Measurements from ENCODE around the gene AK3. TPM values are rescaled to one million over a fixed set of nuclear protein-coding genes. Genes with fewer than 3 reads are reported as not detected.
"Not testable (repeated sequence)": the region's sequence is repeated elsewhere in the genome, so short reads cannot be mapped to it uniquely, and the experiment has no call there.

Gene AK3
- total RNA-seq, result 10 to 100 TPM; 32.6 to 41.0 TPM

DNA sequence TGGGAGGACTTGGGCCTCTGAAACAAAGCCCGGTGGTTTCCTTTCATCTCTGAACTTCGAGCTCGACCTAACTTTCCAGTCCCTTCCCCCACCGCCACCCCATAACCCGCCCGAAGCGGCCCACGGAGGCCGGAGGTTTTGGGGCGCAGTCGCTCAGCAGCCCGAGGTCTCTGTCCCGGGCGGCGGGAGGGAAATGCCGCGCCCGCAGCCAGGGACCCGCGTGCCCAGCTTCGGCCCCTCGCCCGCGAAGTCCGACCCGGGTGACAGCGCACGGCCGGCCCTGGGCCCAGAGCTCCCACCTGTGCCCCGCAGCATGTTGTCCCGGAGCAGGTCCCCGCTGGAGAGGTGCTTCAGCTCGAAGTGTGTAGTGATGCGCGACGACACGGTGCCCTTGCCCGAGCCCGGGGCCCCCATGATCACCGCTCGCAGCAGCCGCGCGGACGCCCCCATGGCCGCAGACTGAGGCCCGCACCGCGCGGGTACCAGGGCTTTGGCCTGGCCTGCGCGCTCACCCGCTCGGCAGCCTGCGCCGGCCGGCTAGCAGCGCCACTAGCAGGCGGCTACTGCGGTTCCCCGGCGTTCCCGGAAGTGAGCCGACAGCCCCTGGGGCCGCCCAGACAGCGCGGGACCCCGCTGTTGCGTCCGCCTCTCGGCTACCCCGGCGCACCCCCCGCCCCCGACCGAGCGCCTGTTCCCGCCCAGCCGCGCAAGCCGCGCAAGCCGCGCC is at the start of gene AK3:
TSS of gene AK3 (minus strand) at position 565 of the 727 bp plus-strand sequence. CDS start at position 450, 115 bp downstream.
- intact Hi-C loops (cut with DNase I, micrococcal nuclease), result loop anchor here (1.0 to 10.0 kb wide), 8 partner anchors 52 to 696 kb away; partner anchors contain the start of genes CDC37L1 (in 2 of the 2), PLPP6 (in 2 of the 2), JAK2 (in 1 of the 2) and PLGRKT (in 1 of the 2)
- ATAC-seq, result peak; percentile 87
- Mint-ChIP-seq H3K4me1 (peaks cover 40% of the 10 kb centered on the region), H3K4me3 (peak within 1 kb of the TSS; percentile 88), H3K36me3 (ENCODE audit: low read depth) (peaks cover 6% of the 10 kb centered on the region), H3K27me3 (no peaks in the 10 kb centered on the region), H3K27ac (peak within 1 kb of the TSS; percentile 93), H3K9me3 (ENCODE audit: low read depth) (no peaks in the 10 kb centered on the region)
- ChIA-PET POLR2A (interaction anchor here (0.6 to 1.2 kb wide), 3 partner anchors 60 to 233 kb away, joined by 3 to 4 read pairs (median 3); partner anchors contain the start of gene CDC37L1), CTCF (interaction anchor here (0.6 to 2.1 kb wide), 9 partner anchors 18 to 718 kb away, joined by 3 to 8 read pairs (median 3); partner anchors contain the start of gene CDC37L1)
- peak; percentile 91 for DNase-seq

DNA sequence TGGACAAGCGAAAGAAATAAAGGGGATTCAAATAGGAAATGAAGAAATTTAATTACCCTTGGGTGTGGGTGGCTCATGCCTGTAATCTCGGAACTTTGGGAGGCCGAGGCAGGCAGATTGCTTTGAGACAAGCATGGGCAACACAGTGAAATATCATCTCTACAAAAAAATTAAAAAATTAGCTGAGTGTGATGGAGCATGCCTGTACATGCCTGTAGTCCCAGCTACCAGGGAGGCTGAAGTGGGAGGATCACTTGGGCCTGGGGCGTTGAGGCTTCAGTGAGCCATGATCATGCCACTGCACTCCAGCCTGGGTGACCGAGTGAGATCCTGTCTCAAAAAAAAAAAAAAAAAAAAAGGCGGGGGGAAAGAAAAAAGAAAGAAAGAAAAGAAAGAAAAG is 47.7 kb upstream of the AK3 start:
- H3K36me3 Mint-ChIP-seq (ENCODE audit: low read depth), result no peaks in the 10 kb centered on the region
- no peaks in the 10 kb centered on the region for H3K27me3 Mint-ChIP-seq
- ATAC-seq (no peak), DNase-seq (no peak)
- no peak overlapping the region for H3K4me3 Mint-ChIP-seq
- POLR2A ChIA-PET, result no interaction called here
- CTCF ChIA-PET, result interaction anchor here (0.6 to 1.1 kb wide), 3 partner anchors 26 to 812 kb away, joined by 3 read pairs; no protein-coding TSS in a partner anchor
- intact Hi-C loops (cut with DNase I, micrococcal nuclease), result no loop called here
- peaks cover 23% of the 10 kb centered on the region for H3K4me1 Mint-ChIP-seq
- no peak overlapping the region for H3K27ac Mint-ChIP-seq
- H3K9me3 Mint-ChIP-seq (ENCODE audit: low read depth), result no peaks in the 10 kb centered on the region

DNA sequence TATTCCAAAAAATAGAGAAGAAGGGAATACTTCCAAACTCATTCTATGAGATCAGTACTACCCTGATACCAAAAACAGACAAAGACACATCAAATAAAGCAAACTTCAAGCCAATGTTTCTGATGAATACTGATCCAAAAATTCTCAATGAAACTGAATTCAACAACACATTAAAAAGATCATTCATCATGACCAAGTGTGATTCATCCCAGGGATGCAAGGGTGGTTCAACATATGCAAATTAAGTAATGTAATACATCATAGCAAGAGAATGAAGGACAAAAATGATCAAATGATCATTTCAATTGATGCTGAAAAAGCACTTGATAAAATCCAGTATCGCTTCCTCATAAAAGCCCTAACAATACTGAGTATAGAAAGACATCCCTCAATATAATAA is 46.9 kb upstream of the AK3 start:
- ChIA-PET POLR2A (no interaction called here), CTCF (interaction anchor here (0.6 to 1.1 kb wide), 2 partner anchors 25 to 157 kb away, joined by 3 read pairs; no protein-coding TSS in a partner anchor)
- Mint-ChIP-seq H3K27me3 (peaks cover 3% of the 10 kb centered on the region), H3K4me1 (peaks cover 23% of the 10 kb centered on the region), H3K9me3 (ENCODE audit: low read depth) (no peaks in the 10 kb centered on the region), H3K4me3 (no peak overlapping the region), H3K36me3 (ENCODE audit: low read depth) (no peaks in the 10 kb centered on the region), H3K27ac (no peak overlapping the region)
- ATAC-seq, result no peak
- intact Hi-C loops (cut with DNase I, micrococcal nuclease), result no loop called here
- no peak for DNase-seq

- Mint-ChIP-seq H3K4me3 (no peak overlapping the region), H3K36me3 (ENCODE audit: low read depth) (no peaks in the 10 kb centered on the region), H3K4me1 (peaks cover 18% of the 10 kb centered on the region), H3K27ac (no peak overlapping the region), H3K9me3 (ENCODE audit: low read depth) (no peaks in the 10 kb centered on the region), H3K27me3 (peaks cover 3% of the 10 kb centered on the region)
- no peak for DNase-seq
- ChIA-PET CTCF (no interaction called here), POLR2A (no interaction called here)
- intact Hi-C loops (cut with DNase I, micrococcal nuclease), result no loop called here
- ATAC-seq, result no peak
Measured at GRCh38 chr9:4786599-4786998, 45.6 kb upstream of the AK3 start.

DNA sequence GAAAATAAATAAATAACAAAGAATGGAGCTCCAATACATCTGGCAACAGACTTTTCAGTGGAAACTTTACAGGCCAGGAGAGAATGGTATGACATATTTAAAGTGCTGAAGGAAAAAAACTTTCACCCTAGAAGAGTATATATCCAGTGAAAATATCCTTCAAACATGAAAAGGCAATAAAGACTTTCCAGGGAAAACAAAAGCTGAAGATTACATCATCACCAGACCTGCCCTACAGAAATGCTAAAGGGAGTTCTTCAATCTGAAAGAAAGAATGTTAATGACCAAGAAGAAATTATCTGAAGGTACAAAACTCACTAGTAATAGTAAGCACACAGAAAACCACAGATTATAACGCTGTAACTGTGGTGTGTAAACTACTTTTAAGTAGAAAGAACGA is 43.4 kb upstream of the AK3 start:
- intact Hi-C loops (cut with DNase I, micrococcal nuclease), result no loop called here
- Mint-ChIP-seq H3K27ac (no peak overlapping the region), H3K36me3 (ENCODE audit: low read depth) (no peaks in the 10 kb centered on the region), H3K4me1 (peaks cover 11% of the 10 kb centered on the region), H3K27me3 (peaks cover 3% of the 10 kb centered on the region), H3K4me3 (no peak overlapping the region), H3K9me3 (ENCODE audit: low read depth) (no peaks in the 10 kb centered on the region)
- ATAC-seq (no peak), DNase-seq (no peak)
- ChIA-PET CTCF (interaction anchor here (0.8 to 1.2 kb wide), 2 partner anchors 22 to 240 kb away, joined by 3 read pairs; no protein-coding TSS in a partner anchor), POLR2A (no interaction called here)

DNA sequence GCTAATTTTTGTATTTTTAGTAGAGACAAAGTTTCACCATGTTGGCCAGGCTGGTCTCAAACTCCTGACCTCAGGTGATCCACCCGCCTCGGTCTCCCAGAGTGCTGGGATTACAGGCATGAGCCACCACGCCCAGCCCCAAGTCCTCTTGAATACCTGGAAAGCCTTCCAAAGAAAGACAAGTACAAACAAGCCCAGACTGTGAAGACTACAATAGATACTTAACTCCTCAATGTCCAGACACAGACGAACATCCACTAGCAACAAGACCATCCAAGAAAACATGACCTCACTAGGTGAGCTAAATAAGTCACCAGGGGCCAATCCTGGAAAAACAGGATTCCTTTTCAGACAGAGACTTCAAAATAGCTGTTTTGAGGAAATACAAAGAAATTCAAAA is 42.2 kb upstream of the AK3 start:
- CTCF ChIA-PET, result interaction anchor here (0.6 kb wide), 1 partner anchor 72 kb away, joined by 3 read pairs; no protein-coding TSS in a partner anchor
- H3K9me3 Mint-ChIP-seq (ENCODE audit: low read depth); DNase-seq; H3K27ac Mint-ChIP-seq; intact Hi-C loops (cut with DNase I, micrococcal nuclease); H3K36me3 Mint-ChIP-seq (ENCODE audit: low read depth); ATAC-seq; H3K27me3 Mint-ChIP-seq; POLR2A ChIA-PET; H3K4me3 Mint-ChIP-seq: not testable (repeated sequence)
- peaks cover 11% of the 10 kb centered on the region for H3K4me1 Mint-ChIP-seq

DNA sequence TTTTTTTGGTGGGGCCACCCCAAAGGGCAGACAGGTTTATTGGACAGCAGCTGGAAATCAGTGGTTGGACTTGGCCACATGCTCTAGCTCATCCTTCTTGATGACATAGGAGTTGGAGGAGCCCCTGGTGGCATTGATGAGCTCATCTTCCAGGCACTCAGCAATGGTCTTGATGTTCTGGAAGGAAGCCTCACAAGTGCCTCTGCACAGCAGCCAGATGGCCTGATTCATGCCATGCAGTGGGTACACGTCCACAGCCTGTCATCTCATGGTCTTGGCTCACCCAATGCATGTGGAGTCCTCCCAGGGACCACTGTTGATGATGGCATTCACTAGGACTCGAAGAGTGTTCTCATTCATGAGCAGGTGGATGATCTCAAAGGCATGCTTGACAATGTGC is 40.4 kb upstream of the AK3 start:
- POLR2A ChIA-PET, result no interaction called here
- H3K36me3 Mint-ChIP-seq (ENCODE audit: low read depth), result no peaks in the 10 kb centered on the region
- intact Hi-C loops (cut with DNase I, micrococcal nuclease), result no loop called here
- no peaks in the 10 kb centered on the region for H3K4me1 Mint-ChIP-seq
- H3K27me3 Mint-ChIP-seq, result peaks cover 3% of the 10 kb centered on the region
- H3K27ac Mint-ChIP-seq, result no peak overlapping the region
- ATAC-seq (no peak), DNase-seq (no peak)
- CTCF ChIA-PET, result interaction anchor here (0.6 to 1.6 kb wide), 4 partner anchors 19 to 484 kb away, joined by 3 to 5 read pairs (median 4); no protein-coding TSS in a partner anchor
- H3K9me3 Mint-ChIP-seq (ENCODE audit: low read depth), result no peaks in the 10 kb centered on the region
- H3K4me3 Mint-ChIP-seq, result no peak overlapping the region

DNA sequence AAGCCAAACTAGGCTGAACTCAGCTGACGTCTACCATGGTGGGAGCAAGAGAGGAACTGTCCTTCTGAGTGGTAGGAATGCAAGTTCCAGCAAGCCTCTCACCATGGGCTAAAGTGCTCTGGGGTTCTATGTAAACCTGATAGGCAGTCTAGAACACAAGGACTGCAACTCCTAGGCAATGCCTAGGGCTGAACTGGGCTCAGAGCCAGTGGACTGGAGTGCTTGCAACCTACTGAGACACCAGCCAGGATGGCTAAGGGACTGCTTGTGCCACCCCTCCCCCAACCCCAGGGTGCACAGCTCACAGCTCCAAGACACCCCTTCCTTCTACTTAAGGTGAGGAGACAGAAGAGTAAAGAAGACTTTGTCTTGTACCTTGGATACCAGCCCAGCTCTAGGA is 39.6 kb upstream of the AK3 start:
- no peak overlapping the region for H3K4me3 Mint-ChIP-seq
- H3K9me3 Mint-ChIP-seq (ENCODE audit: low read depth), result no peaks in the 10 kb centered on the region
- ChIA-PET POLR2A (no interaction called here), CTCF (interaction anchor here (0.6 to 1.6 kb wide), 3 partner anchors 18 to 484 kb away, joined by 4 to 5 read pairs (median 5); no protein-coding TSS in a partner anchor)
- no peak for ATAC-seq
- H3K36me3 Mint-ChIP-seq (ENCODE audit: low read depth), result no peaks in the 10 kb centered on the region
- peaks cover 3% of the 10 kb centered on the region for H3K27me3 Mint-ChIP-seq
- intact Hi-C loops (cut with DNase I, micrococcal nuclease), result no loop called here
- H3K4me1 Mint-ChIP-seq, result no peaks in the 10 kb centered on the region
- no peak overlapping the region for H3K27ac Mint-ChIP-seq
- DNase-seq, result no peak

GRCh38 chr9:4774958-4775357 is 34.0 kb upstream of the AK3 start:
- H3K27me3 Mint-ChIP-seq; DNase-seq; POLR2A ChIA-PET; H3K9me3 Mint-ChIP-seq (ENCODE audit: low read depth); H3K4me1 Mint-ChIP-seq; CTCF ChIA-PET; ATAC-seq; intact Hi-C loops (cut with DNase I, micrococcal nuclease); H3K27ac Mint-ChIP-seq; H3K4me3 Mint-ChIP-seq; H3K36me3 Mint-ChIP-seq (ENCODE audit: low read depth): not testable (repeated sequence)

GRCh38 chr9:4774209-4774608 is 33.2 kb upstream of the AK3 start:
- POLR2A ChIA-PET, result no interaction called here

GRCh38 chr9:4771788-4772187 is 30.8 kb upstream of the AK3 start:
- Mint-ChIP-seq H3K27ac (no peak overlapping the region), H3K4me1 (peaks cover 6% of the 10 kb centered on the region), H3K4me3 (no peak overlapping the region), H3K9me3 (ENCODE audit: low read depth) (no peaks in the 10 kb centered on the region), H3K36me3 (ENCODE audit: low read depth) (no peaks in the 10 kb centered on the region), H3K27me3 (peaks cover 2% of the 10 kb centered on the region)
- CTCF ChIA-PET, result interaction anchor here (1.3 kb wide), 1 partner anchor 9 kb away, joined by 4 read pairs; no protein-coding TSS in a partner anchor
- ATAC-seq (no peak), DNase-seq (no peak)
- POLR2A ChIA-PET, result no interaction called here
- intact Hi-C loops (cut with DNase I, micrococcal nuclease), result no loop called here

More at GRCh38 chr9:4774209-4774608, 33.2 kb upstream of the AK3 start:
- H3K4me3 Mint-ChIP-seq, result no peak overlapping the region
- H3K27ac Mint-ChIP-seq, result no peak overlapping the region
- intact Hi-C loops (cut with DNase I, micrococcal nuclease), result no loop called here
- CTCF ChIA-PET, result interaction anchor here (1.1 kb wide), 1 partner anchor 15 kb away, joined by 6 read pairs; no protein-coding TSS in a partner anchor
- DNase-seq, result no peak
- peaks cover 2% of the 10 kb centered on the region for H3K27me3 Mint-ChIP-seq
- no peak for ATAC-seq
- H3K36me3 Mint-ChIP-seq (ENCODE audit: low read depth), result no peaks in the 10 kb centered on the region
- H3K9me3 Mint-ChIP-seq (ENCODE audit: low read depth), result no peaks in the 10 kb centered on the region
- H3K4me1 Mint-ChIP-seq, result peaks cover 3% of the 10 kb centered on the region

Measured in activated CD4-positive, alpha-beta T cell treated with anti-CD3 and anti-CD28 coated beads for 36 hours (primary cell).